KMS-11 (cell line): Measurements from ENCODE around the gene PRPF6.

Experiments used
- H2AFZ ChIP-seq: fragments of 200-600 bp; sonication (generic); 2 replicates; pipeline ENCODE4 v1.6.1; 2016; ENCODE audit warnings: antibody characterized with exemption, mixed run types, low read depth
- H3K27ac ChIP-seq: fragments of 200-600 bp; sonication (generic); 2 replicates; pipeline ENCODE4 v1.6.1; 2016; ENCODE audit warnings: mild to moderate bottlenecking, mixed run types
- H3K27me3 ChIP-seq: fragments of 200-600 bp; sonication (generic); 2 replicates; pipeline ENCODE4 v1.6.1; 2017; ENCODE audit warnings: mild to moderate bottlenecking, low read depth, mixed run types, moderate library complexity; ENCODE audit not compliant: insufficient read depth
- H3K36me3 ChIP-seq: fragments of 200-600 bp; sonication (generic); 2 replicates; pipeline ENCODE4 v1.6.1; 2017; ENCODE audit warnings: mild to moderate bottlenecking, mixed run types; ENCODE audit not compliant: insufficient read depth
- H3K4me1 ChIP-seq: fragments of 200-600 bp; sonication (generic); 2 replicates; pipeline ENCODE4 v1.6.1; 2016; ENCODE audit warnings: mild to moderate bottlenecking, low read depth, mixed run types; ENCODE audit not compliant: poor library complexity, severe bottlenecking
- H3K4me2 ChIP-seq: fragments of 200-600 bp; sonication (generic); 2 replicates; pipeline ENCODE4 v1.7.0; 2016; ENCODE audit warnings: mild to moderate bottlenecking, mixed run types
- H3K4me3 ChIP-seq: fragments of 200-600 bp; sonication (generic); IDR thresholded peaks from 2 replicates; pipeline ENCODE4 v1.6.1; 2017; ENCODE audit warnings: low read depth, low read length, mixed read lengths; ENCODE audit not compliant: insufficient read depth
- H3K79me2 ChIP-seq: fragments of 200-600 bp; sonication (generic); 2 replicates; pipeline ENCODE4 v1.6.1; 2016; ENCODE audit warnings: low read depth, mixed run types; ENCODE audit not compliant: insufficient read depth
- H3K9ac ChIP-seq: fragments of 200-600 bp; sonication (generic); 2 replicates; pipeline ENCODE4 v1.6.1; 2016; ENCODE audit warnings: mild to moderate bottlenecking, mixed run types
- H4K20me1 ChIP-seq: fragments of 200-600 bp; sonication (generic); 2 replicates; pipeline ENCODE4 v1.6.1; 2016; ENCODE audit warnings: mild to moderate bottlenecking, mixed run types; ENCODE audit not compliant: insufficient read depth
- TF ChIP-seq, protein P1 (sequence below): fragments of 200-600 bp; sonication (generic); conservative IDR thresholded peaks from 2 replicates; pipeline ENCODE4 v1.6.1; 2017; ENCODE audit warnings: low read depth, mild to moderate bottlenecking, antibody characterized with exemption, low read length, moderate library complexity, mixed read lengths

The PRPF6 gene

DNA sequence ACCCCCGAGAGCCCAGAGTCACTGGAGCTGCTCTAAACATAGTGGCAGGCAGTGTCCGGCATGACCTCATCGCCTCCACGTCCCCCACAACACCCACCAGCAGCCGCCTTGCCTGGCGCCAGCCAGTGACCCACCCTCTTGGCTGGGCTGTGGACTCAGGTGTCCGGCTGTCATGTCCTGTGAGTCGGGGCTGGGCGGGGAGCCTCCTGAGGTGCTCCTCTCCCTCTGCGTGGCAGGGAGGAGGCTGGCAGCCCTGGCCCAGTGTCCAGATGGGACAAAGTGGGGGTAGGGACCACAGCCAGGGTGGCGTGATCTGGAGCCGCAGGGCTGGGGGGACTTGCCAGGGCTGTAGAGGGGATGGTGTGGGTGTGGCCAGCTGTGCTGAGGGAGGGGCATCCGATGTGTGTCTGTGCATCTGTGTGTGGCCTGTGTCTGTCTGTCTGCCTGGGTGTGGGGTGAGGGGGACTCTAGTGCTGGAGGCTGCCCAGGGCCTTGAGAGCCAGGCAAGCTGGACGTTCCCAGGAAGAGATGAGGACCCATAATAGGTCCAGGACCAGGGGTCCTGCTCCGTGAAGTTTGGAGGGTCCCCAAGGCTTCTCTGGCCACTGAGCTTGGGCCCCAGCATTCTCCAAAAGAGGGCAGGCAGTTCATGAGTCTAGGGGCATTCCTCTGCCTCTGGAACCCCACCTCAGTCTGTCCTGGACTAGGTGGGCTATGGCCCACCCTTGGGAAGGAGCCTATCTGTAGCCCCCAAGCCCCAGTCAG, 70.8 kb downstream of the PRPF6 start:
- TF ChIP-seq, protein P1, sequence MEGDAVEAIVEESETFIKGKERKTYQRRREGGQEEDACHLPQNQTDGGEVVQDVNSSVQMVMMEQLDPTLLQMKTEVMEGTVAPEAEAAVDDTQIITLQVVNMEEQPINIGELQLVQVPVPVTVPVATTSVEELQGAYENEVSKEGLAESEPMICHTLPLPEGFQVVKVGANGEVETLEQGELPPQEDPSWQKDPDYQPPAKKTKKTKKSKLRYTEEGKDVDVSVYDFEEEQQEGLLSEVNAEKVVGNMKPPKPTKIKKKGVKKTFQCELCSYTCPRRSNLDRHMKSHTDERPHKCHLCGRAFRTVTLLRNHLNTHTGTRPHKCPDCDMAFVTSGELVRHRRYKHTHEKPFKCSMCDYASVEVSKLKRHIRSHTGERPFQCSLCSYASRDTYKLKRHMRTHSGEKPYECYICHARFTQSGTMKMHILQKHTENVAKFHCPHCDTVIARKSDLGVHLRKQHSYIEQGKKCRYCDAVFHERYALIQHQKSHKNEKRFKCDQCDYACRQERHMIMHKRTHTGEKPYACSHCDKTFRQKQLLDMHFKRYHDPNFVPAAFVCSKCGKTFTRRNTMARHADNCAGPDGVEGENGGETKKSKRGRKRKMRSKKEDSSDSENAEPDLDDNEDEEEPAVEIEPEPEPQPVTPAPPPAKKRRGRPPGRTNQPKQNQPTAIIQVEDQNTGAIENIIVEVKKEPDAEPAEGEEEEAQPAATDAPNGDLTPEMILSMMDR: no peak
- Histone ChIP-seq H3K36me3 (no peaks in the 10 kb centered on the region), H2AFZ (no peak overlapping the region), H3K27ac (no peak overlapping the region), H4K20me1 (no peaks in the 10 kb centered on the region), H3K4me3 (no peak overlapping the region), H3K4me1 (peaks cover 19% of the 10 kb centered on the region), H3K9ac (no peak overlapping the region), H3K4me2 (no peak overlapping the region), H3K79me2 (no peaks in the 10 kb centered on the region), H3K27me3 (peaks cover 55% of the 10 kb centered on the region)

DNA sequence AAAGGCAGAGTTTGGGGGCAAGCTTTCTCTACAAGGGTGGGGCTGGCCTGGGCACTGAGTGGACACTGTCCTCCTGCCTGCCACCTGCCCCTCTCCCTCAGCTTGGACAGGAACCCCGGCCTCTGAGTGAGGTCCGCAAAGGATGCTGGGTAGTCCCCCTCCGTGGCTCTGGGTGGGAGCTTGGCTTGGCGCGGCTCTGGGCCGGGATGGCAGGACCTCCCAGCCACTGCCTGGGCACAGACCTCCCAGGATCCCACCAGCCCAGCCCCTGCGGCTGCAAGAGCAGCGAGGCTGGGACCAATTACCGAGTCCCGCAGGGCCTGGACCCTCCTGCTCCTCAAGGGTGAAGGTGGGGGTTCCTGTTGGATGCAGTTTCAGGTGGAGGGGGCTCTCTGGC, 71.4 kb downstream of the PRPF6 start:
- Histone ChIP-seq H2AFZ (no peak overlapping the region), H3K27ac (no peak overlapping the region), H3K79me2 (no peaks in the 10 kb centered on the region), H3K36me3 (no peaks in the 10 kb centered on the region), H3K9ac (no peak overlapping the region), H3K27me3 (peaks cover 49% of the 10 kb centered on the region), H3K4me1 (peaks cover 24% of the 10 kb centered on the region), H3K4me2 (no peak overlapping the region), H4K20me1 (no peaks in the 10 kb centered on the region), H3K4me3 (no peak overlapping the region)
- TF ChIP-seq, protein P1: no peak

DNA sequence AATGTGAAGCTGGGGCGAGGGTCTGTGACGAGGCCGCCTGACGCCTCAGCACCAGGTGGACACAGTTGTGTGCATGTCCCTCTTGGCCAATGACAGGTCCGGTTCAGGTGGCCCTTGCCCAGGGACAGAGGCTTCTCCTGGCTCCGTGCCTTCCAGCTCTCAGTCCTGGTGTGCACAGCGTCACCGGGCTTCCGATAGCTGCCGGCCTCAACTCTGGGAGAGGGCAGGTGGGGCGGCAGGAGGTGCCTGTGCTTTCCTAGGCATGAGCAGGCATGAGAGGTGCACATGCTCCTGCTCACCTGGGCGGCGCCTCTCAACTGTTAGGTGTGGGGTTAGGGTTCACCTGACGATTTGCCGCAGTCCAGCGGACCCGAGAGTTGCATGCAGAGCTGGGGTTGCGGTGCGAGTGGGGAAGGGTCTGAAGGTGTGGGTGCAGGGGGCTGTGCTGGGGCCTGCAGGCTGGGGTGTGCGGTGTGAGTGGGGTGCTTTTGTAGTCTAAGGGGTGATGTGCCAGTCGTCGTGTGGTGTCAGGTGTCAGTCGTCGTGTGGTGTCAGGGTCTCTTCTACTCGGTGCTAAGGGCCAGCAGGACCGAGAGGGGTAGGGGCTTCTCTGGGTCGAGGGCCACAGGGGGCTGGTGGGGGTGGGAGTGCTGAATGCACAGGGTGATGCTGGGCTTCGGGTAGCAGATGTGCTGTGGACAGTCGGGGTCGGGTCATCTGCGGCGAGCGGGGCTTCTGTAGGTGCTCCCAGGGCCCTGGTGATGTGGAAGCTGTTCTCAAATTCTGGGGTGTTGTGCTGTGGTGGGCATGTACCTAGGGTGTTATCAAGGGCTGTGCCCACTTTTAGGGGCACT, 72.3 kb downstream of the PRPF6 start:
- Histone ChIP-seq H3K4me1 (peaks cover 33% of the 10 kb centered on the region), H3K79me2 (no peaks in the 10 kb centered on the region), H3K27ac (no peak overlapping the region), H2AFZ (no peak overlapping the region), H3K27me3 (peaks cover 43% of the 10 kb centered on the region), H3K9ac (no peak overlapping the region), H4K20me1 (no peaks in the 10 kb centered on the region), H3K4me2 (no peak overlapping the region), H3K4me3 (no peak overlapping the region), H3K36me3 (no peaks in the 10 kb centered on the region)
- TF ChIP-seq, protein P1: no peak

DNA sequence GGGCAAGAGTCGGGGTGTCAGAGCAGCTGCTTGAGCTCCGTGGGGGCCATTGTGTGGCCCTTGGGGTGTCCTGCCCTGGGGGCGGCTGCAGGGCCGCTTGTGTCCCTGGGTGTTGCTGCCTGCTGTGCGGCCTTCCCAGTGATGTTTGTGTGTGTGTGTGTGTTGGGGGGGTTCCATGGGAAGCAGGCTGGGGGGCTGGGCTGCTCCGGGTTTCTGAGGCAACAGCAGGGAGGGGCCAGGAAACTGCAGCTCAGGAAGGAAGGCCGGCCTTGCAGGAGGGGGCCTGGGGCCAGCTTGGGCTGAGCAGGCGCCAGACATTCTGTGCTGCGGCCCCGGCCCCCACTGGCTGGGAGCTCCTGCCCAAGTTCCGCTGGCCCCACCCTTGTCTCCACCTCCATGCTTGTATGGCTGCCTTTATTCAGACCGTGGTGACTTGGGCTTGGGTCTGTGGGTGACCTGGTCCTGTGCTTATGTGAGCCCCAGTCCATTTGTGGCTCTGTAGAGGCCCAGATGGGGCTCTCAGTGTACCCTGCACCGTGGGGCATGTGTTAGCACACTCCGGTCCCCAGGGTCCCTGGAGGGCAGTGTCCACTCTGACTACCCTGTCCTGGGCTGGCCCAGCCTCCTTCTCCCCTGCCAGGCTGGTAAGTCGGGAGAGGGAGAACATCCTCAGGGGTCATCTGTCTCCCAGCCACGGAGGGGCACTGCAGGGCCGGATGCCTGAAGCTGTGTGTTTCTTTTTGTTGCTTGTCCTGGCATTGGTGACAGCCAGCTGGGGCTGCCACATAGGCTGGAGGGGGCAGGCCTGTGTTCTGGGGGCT, 73.1 kb downstream of the PRPF6 start:
- H2AFZ ChIP-seq: no peak overlapping the region
- no peak overlapping the region for H3K4me2 ChIP-seq
- no peak overlapping the region for H3K4me3 ChIP-seq
- H3K27me3 ChIP-seq: peaks cover 43% of the 10 kb centered on the region
- H3K27ac ChIP-seq: no peak overlapping the region
- no peaks in the 10 kb centered on the region for H3K36me3 ChIP-seq
- H4K20me1 ChIP-seq: no peaks in the 10 kb centered on the region
- H3K4me1 ChIP-seq: peaks cover 34% of the 10 kb centered on the region
- TF ChIP-seq, protein P1: no peak
- no peaks in the 10 kb centered on the region for H3K79me2 ChIP-seq
- no peak overlapping the region for H3K9ac ChIP-seq
